Fibroblast of pulmonary artery (primary cell): ENCODE data around the gene TNRC6A.
A peak's percentile ranks its signal among the peaks of the same experiment; 100 is the strongest.

ENCODE experiments used
- DNase-seq: peaks from one replicate; pipeline ENCODE4 v3.0.0-alpha.2; 2010; ENCODE audit warnings: low read depth
- H3K4me3 ChIP-seq: replicated peaks from 2 replicates; pipeline ENCODE4 v1.5.1; 2011; ENCODE audit warnings: low read depth, mild to moderate bottlenecking, control low read depth, low read length, moderate library complexity
- TF ChIP-seq, protein P1 (sequence below): IDR thresholded peaks from 2 replicates; pipeline ENCODE4 v1.5.1; 2011; ENCODE audit warnings: mild to moderate bottlenecking, control low read depth, low read length, inconsistent platforms; ENCODE audit errors: missing control alignments

The TNRC6A gene

DNA sequence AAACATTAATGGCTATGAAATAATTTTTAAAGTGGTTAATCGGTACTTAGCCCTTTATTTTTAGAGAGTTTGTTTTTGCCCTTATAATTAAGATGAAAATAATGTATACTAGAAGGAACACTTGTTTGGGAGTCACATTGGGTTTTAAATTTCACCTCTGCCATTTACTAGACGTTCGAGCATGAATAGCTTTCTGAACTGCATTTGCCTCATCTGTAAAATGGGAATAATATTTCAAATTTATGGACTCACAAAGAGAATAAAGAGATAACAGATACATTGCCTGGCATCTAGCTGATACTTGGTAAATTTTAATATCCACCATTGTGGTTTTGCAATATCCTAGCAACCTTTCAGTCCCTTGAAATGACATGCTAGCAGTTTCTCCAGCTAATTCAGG, 36.6 kb downstream of the TNRC6A start:
- no peak for DNase-seq
- no peak overlapping the region for H3K4me3 ChIP-seq
- TF ChIP-seq, protein P1, sequence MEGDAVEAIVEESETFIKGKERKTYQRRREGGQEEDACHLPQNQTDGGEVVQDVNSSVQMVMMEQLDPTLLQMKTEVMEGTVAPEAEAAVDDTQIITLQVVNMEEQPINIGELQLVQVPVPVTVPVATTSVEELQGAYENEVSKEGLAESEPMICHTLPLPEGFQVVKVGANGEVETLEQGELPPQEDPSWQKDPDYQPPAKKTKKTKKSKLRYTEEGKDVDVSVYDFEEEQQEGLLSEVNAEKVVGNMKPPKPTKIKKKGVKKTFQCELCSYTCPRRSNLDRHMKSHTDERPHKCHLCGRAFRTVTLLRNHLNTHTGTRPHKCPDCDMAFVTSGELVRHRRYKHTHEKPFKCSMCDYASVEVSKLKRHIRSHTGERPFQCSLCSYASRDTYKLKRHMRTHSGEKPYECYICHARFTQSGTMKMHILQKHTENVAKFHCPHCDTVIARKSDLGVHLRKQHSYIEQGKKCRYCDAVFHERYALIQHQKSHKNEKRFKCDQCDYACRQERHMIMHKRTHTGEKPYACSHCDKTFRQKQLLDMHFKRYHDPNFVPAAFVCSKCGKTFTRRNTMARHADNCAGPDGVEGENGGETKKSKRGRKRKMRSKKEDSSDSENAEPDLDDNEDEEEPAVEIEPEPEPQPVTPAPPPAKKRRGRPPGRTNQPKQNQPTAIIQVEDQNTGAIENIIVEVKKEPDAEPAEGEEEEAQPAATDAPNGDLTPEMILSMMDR: no peak

DNA sequence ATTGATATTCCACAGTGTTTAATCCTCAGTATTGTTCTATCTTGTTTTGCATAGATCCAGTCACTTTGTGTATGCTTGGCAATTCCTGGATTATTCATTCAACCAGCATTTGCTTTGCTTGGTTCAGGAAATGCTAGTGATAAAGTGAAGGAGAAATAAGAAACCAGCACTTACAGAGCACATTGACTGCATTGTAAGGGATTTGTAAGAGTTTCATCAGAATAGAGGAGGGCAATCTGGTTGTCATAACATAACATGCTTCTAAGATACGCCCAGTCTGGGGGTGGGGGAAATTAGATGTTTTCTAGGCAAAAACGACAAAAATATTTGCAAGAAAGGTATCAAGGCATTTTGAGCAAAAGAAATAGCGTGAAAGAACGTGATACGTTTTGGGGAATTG, 40.4 kb downstream of the TNRC6A start:
- peak; percentile 92 for DNase-seq
- TF ChIP-seq, protein P1: no peak
- H3K4me3 ChIP-seq: no peak overlapping the region

DNA sequence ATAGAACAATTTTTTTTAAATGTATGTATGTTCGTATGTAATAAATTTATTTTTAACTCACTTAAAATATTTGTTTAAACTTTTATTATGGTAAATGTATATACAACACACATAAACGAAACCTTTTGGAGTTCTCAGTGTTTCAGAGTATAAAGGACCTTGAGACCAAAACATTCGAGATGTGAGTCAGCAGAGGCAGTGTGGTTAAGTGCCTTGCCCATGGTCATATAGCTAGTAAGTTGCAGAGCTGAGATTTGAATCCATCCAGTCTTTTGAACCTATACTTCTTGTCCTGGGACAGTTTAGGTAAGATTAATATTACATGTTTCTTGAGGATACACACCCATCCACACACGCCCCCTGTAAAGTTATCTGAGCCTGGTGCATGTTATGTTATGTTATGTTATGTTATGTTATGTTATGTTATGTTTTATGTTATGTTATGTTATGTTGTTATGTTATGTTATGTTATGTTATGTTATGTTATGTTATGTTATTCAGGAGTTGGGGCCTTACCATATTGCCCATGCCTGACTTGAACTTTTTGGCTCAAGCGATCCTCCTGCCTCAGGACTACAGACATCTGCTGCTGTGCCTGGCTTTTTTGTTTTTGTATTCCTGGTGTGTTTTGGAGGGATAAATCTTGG, 41.8 kb downstream of the TNRC6A start:
- peak; percentile 29 for DNase-seq
- TF ChIP-seq, protein P1: no peak

DNA sequence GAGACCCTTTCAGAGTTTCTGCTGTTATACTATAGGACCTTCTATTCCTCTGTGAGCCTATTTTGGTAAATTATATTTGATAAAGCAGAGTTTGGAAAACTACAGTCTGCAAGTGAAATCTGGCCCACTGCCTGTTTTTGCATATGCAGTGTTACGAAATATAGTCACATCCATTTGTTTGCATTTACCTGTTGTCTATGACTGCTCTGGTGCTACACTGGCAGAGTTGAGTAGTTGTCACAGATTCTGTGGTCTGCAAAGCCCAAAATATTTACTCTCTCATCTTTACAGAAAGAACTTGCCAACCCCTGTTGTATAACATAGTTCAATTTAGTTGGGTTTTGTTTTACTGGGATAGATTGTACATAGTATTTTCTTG, 42.3 kb downstream of the TNRC6A start:
- TF ChIP-seq, protein P1: no peak
- no peak overlapping the region for H3K4me3 ChIP-seq
- DNase-seq: peak; percentile 27

More for the DNA sequence above, 41.8 kb downstream of the TNRC6A start:
- H3K4me3 ChIP-seq: no peak overlapping the region

DNA sequence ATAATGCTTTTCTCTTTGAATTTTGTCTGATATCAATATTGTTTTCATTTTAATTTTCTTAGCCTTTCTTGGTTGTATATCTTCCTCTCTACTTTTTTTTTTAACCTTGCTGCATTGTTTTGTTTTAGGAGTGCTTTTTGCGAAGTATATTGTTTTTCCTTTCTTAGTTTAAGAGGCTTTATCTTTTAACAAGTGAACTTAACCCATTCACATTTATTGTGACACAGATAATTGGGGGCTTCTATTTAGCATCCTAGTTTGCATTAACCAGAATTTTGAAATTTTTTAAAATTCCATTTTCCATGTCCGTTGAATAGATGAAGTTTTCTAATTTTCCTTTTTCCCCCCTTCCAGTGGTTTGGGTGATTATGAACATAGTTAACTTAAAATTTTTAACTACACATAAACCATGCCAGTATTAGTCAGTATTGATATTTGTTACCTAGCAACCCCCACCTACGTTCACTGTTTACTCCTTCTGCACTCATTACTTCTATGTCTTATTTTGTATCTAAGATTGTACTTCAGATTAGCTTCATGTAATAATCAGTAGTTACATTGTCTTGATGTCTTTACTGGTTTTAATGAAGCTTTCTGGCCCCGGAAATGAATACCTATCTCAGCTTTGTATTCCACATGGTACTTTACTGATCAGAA, 44.4 kb downstream of the TNRC6A start:
- DNase-seq: no peak
- TF ChIP-seq, protein P1: no peak
- H3K4me3 ChIP-seq: no peak overlapping the region

DNA sequence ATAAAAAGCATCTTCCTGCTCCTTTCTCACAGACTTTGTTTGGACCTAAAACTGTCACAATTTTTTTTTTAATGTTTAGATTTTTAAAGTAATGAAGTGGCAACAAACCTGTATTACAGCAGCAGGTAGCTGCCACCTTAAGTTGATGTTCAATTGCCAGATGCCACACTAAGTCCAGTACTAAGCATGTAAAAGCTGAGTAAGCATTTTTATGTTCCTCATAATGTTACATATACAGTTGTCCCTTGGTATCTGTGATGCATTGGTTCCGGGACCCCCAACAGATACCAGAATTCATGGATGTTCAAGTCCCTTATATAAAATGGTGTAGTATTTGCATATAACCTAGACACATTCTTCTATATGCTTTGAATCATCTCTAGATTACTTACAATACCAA, 45.1 kb downstream of the TNRC6A start:
- H3K4me3 ChIP-seq: no peak overlapping the region
- DNase-seq: no peak
- TF ChIP-seq, protein P1: no peak

DNA sequence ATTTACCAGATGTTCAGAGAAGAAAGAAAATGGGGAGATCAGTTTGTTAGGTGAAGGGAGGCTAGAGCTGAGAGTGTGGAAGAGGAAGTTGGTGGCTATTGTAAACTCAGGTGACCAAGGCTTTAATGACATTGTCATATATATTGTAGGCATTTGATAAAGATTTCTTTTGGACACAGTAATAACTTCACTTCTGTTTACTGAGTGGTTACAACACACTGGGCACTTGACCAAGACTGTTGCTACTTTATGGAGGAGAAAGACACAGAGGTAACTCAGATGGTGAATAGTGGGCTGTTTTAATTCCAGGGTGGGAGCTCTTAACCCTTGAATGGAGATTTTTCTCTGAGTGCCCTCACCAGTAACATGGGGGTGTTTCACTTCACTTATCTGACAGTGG, 46.0 kb downstream of the TNRC6A start:
- no peak overlapping the region for H3K4me3 ChIP-seq
- DNase-seq: peak; percentile 68
- TF ChIP-seq, protein P1: no peak
